Epithelial cell of proximal tubule (primary cell): ENCODE results near the gene KCTD16. TPM values are rescaled to one million over a fixed set of nuclear protein-coding genes. Genes with fewer than 3 reads are reported as not detected.

Experiments
- DNase-seq: peaks from one replicate; pipeline ENCODE4 v3.0.0-alpha.2; 2011; ENCODE audit warnings: low read depth
- H3K4me3 ChIP-seq: 2 replicates; pipeline ENCODE4 v1.5.1; 2011; ENCODE audit warnings: low read depth, mild to moderate bottlenecking, low read length
- total RNA-seq: library from RNA; depleted of rRNA; stranded (reverse); fragments of >200 nt; gene quantifications from 2 replicates; pipeline ENCODE4 v1.2.3, GENCODE V29; 2015
- TF ChIP-seq, protein P1 (sequence below): conservative IDR thresholded peaks from 2 replicates; pipeline ENCODE4 v1.5.1; 2012; ENCODE audit warnings: low read depth, mild to moderate bottlenecking, low read length

KCTD16 gene
- total RNA-seq, 1 donor from 2014 or later: 0.06 TPM

DNA sequence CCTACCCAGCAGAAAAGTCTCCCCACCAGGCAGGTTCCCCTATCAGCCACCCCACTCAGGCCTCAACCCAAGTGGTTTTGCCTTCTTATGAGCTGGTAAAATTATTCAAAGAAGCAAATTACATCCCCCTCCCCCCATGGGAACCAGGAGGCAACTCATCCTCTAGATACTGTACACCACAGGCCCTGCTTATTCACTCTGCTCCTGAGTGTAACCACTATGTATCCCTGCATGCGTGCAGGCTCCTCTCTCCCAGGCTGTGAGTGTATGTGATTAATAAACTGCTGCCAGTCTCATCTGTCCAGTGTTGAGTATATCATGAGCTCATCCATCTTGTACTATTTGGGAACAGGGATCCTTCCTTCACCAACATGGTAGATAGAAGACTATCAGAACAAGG is 8.6 kb downstream of the KCTD16 start:
- no peak overlapping the region for H3K4me3 ChIP-seq
- no peak for DNase-seq
- TF ChIP-seq, protein P1, sequence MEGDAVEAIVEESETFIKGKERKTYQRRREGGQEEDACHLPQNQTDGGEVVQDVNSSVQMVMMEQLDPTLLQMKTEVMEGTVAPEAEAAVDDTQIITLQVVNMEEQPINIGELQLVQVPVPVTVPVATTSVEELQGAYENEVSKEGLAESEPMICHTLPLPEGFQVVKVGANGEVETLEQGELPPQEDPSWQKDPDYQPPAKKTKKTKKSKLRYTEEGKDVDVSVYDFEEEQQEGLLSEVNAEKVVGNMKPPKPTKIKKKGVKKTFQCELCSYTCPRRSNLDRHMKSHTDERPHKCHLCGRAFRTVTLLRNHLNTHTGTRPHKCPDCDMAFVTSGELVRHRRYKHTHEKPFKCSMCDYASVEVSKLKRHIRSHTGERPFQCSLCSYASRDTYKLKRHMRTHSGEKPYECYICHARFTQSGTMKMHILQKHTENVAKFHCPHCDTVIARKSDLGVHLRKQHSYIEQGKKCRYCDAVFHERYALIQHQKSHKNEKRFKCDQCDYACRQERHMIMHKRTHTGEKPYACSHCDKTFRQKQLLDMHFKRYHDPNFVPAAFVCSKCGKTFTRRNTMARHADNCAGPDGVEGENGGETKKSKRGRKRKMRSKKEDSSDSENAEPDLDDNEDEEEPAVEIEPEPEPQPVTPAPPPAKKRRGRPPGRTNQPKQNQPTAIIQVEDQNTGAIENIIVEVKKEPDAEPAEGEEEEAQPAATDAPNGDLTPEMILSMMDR: no peak

DNA sequence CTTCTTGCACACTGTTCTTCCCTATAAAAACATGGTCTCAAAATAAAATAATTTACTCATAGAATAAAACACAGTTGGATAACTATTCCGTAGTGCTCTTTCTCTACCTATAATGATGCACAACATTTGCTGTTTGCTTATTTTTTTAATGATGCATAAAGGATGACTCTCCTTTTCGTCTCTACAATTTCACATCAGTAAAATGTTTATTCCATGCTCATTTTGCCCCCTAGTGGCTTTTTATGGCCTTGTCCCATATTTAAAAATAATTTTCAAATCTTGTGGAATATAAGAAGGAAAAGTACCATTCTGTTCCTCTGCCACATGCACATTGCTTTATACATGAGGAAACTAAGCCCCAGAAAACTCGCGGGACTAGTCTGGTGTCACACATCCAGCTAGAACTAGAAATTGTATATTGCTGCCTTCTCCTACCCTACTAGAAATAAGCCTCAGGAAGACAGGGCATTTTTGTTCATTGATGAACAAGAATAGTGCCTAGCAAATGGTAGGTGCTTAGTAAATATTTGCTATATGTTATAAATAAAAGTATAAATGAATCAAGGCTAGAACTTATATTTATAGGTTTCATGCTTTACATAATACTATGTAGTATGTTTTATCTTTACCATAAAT is 12.7 kb downstream of the KCTD16 start:
- TF ChIP-seq, protein P1: peak; percentile 70
- no peak overlapping the region for H3K4me3 ChIP-seq
- no peak for DNase-seq

DNA sequence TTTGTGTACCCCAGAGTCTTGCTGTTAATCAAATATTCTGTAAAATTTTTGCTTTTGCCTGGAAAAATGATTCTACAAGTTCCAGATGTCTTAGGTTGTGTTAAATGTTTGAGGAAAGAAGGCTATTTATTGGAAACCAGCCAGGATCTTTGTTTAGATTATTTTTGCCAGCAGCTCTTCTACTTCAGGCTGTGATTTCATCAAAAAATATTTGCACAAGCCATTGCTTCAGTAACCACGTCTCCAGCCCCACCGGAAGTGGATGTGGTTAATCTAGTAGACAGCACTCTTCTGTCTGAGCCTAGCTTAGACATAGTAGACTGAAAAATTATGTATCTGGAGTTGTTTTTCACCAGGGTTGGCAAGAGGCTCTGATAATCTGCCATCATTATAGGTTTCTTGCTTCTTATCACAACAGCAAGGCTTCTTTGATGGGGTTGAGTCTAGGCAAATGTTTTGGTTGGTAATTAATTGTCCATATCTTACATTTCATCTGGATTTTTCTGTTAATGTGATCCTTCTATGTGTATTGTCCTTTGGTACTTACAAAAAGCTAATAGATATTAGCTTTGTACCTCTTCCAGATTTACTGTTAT is 17.1 kb downstream of the KCTD16 start:
- TF ChIP-seq, protein P1: no peak
- DNase-seq: peak; percentile 48
- no peak overlapping the region for H3K4me3 ChIP-seq

DNA sequence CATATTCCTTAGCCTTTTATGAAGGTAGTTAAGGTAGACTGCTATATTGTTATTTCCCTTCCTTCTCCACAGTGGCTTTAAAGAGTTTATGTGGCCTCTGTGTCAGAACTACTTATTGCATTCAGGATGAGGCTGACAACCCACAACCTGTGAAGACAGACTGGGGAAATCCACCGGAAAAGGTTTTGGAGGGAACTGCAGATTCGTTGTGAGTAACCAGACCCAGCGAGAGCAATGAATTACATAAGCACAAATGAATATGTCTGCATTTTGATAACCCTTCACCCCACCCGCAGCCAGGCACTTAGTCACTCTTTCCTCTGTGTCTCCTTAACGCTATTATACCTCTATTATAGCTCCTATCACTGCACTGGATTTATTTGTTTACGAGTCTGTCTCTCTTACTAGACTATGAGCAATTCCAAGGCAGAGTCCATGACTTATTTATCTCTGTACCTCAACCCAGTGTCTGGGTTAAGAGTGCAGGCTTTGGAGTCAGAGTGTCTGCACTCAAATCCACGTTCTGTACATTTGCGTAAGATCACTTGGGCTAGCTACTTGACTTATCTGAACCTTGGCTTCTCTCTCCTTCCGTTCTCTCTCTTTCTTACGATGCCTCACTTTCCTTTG is 19.2 kb downstream of the KCTD16 start:
- H3K4me3 ChIP-seq: no peak overlapping the region
- no peak for DNase-seq
- TF ChIP-seq, protein P1: no peak

DNA sequence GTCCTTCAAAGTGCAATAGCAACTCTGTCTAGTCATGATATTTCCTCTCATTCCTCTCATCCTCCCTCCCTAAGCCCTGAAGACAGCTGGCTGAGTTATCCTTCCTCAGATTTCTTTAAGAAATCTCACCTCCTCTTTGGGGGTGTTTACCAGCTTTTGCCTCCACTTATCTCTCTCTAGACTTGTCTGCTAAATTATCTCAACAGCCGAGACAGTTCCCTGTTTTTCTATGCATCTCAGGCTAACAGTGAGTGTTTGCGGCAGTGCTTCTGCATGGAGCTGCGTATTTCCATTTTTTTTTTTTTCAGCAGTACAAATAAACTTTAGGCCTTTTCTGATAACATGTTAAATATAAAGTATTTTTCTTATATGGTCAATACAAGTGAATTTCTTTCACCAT is 20.9 kb downstream of the KCTD16 start:
- no peak overlapping the region for H3K4me3 ChIP-seq
- no peak for DNase-seq
- TF ChIP-seq, protein P1: no peak

DNA sequence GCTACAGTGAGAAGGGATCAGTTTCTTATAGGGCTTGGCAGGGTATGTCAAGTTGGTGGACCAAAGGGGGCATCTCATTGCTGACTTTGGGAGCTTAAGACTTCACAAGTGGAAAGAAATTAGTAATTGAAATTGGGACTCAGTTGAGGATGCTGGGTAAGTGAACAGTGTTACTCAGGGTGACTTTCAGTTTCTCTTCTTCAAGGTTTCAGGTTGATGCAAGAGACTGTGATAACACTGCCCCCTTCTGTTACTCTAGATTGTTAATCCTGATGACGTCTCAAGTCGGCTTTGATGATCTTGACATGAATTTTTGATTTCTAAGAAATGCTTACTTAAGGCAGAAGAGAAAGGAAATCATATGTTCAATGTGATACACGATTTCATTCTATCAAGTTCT is 21.3 kb downstream of the KCTD16 start:
- DNase-seq: peak; percentile 42
- no peak overlapping the region for H3K4me3 ChIP-seq
- TF ChIP-seq, protein P1: peak; percentile 62
